Stimulated activated naive CD4-positive, alpha-beta T cell (primary cell): ENCODE results near the gene METTL25.
"Not testable (repeated sequence)": the region's sequence is repeated elsewhere in the genome, so short reads cannot be mapped to it uniquely, and the experiment has no call there.

Source experiments
- DNase-seq, 6 experiments: peaks; one replicate each; lab custom pipeline; 2025; lab: John Stamatoyannopoulos, UW

The METTL25 gene

DNA sequence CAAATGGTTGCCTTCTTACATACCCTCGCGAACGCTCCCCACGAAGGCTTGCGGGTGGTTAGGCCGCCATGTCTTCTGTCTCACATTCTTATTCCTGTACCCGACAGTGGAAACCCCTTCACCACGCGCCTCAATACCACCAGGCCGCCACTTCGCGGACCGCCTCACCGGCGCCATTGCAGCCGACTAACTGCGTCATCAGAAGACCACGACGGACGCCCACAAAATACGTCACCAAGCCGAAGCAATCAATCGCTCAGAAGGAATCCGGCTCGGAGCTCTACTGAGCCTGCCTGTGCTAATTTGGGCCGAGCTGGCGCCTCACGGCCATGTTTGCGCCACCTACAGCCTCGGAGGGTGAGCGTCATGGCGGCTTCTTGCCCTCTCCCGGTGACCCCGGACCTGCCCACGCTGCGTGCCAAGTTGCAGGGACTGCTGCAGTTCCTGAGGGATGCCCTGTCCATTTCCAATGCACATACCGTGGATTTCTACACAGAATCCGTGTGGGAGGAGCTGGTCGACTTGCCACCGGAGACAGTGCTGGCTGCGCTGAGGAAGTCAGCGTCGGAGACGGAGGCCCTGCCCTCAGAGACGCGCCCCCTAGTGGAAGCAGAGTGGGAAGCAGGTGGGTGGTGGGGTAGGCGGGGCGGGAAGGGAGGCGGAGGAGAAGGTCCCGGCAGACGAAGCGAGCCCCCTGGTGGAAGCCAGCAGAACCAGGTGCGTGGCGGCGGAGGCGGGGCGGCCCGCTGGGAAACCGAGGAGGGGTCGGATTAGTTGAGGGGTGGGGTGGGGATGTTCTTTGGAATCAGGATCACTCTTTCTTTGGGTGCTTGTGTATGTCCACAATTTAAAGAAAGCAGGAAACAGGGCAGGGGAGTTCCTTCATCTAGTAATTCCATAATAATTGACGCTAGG is at the start of gene METTL25, which contains the start of gene CCDC59:
METTL25 (plus strand) TSS at position 330 of the 915 bp plus-strand sequence; CDS start at position 367, 37 bp downstream.
CCDC59 (minus strand) TSS at position 188 of the 915 bp plus-strand sequence; CDS start at position 177, 11 bp downstream.
- peak; percentile 95 to 100 (median 97) for DNase-seq

- DNase-seq: no peak
These were observed 43.9 kb upstream of the METTL25 start for GRCh38 chr12:82314406-82314892.

GRCh38 chr12:82319276-82319675 is 39.1 kb upstream of the METTL25 start:
- DNase-seq: no peak

- DNase-seq: no peak
These were observed 32.6 kb upstream of the METTL25 start for GRCh38 chr12:82325540-82326336.

GRCh38 chr12:82326905-82327503 is 31.3 kb upstream of the METTL25 start:
- DNase-seq: peak in 1 of 6 experiments; percentile 11

DNA sequence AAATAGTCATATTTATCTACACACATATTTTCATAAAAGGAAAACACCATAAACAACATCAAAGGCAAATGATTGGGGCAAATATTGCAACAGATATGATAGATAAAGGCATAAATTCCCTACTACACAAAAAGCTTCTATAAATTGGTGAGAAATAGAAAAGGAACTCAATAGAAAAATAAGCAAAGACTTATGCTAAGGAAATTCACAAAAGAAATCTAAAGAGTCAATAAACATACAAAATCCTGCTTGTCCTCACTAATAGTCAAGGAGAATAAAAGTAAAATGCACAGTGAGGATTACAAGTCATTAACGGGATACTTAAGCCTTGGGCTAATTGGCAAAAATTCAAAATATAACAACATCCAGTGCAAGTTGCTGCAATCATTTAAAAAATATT is 30.5 kb upstream of the METTL25 start:
- DNase-seq: no peak

GRCh38 chr12:82329508-82329907 is 28.8 kb upstream of the METTL25 start:
- DNase-seq: no peak

GRCh38 chr12:82350161-82350560 is 8.2 kb upstream of the METTL25 start:
- DNase-seq: no peak

DNA sequence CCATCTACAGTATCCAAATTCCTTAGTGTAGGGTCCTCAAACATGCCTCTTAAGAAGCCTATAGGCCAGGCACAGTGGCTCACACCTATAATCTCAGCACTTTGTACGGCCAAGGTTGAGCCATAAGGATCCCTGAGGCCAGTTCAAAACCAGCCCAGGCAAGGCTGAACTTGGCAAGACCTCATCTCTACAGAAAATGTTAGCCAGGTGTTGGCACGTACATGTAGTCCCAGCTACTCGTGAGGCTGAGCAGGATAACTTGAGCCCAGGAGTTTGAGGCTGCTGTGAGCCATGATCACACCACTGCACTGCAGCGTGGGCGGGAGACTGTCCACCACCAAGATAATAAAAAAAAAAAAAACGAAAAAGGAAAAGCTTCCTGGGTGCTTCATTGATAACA is 6.9 kb upstream of the METTL25 start:
- no peak for DNase-seq

DNA sequence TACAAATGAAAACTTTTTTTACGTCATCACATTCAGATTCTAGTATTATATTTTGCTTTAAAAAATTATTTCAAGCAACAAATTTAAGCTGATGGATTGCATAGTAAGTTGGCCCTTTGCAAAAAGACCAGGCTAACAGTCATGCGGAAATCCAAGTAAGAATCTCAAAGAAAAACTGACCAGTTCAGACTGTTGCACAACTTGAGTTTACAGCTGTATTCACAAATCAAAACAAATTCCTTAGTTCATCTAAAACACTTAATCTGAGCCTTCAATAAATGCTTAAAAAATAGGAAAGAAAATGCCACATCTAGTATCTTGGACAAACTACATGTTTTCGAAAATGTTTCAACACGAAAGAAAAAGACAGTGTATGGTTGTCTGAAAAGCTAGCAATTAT is 989 bp upstream of the METTL25 start:
- no peak for DNase-seq

DNA sequence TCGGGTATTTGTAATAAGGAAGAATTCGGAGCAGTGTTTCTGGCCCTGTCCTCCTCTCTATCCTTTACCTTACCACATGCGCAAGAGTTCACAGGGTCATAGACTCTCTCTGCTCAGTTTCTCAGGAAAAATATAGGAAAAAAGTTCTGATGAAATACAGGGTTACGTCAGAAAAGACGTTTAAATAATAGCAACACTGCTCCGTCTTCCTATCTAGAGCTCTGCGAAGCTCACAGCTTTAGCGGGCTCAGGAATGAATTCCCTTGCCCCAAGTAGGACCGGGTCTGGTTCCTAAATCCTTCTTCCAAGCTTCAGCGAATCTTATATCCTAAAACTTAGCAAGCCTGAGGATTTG is 507 bp upstream of the METTL25 start:
- no peak for DNase-seq

- DNase-seq: no peak
These were observed 768 bp downstream of the METTL25 start for GRCh38 chr12:82359115-82359478.

GRCh38 chr12:82360834-82361233 is 2.5 kb downstream of the METTL25 start:
- DNase-seq: not testable (repeated sequence)

- no peak for DNase-seq
These were observed 3.2 kb downstream of the METTL25 start for GRCh38 chr12:82361461-82361915.

DNA sequence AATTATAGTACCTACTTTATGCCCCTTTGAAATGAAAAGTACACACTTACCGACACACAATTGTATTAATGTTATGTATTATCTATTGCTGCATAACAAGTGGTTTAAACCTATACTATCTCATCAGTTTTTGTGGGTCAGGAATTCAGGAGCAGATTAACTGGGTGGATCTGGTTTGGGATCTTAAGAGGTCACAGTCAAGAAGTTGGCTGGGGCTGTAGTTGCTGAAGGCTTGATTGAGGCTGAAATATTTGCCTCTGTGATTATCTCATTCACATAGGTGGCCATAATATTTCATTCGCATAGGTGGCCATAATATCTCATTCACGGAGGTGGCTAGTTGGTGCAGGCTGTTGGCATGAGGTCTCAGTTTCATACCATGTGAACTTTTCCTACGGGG is 5.7 kb downstream of the METTL25 start:
- no peak for DNase-seq

DNA sequence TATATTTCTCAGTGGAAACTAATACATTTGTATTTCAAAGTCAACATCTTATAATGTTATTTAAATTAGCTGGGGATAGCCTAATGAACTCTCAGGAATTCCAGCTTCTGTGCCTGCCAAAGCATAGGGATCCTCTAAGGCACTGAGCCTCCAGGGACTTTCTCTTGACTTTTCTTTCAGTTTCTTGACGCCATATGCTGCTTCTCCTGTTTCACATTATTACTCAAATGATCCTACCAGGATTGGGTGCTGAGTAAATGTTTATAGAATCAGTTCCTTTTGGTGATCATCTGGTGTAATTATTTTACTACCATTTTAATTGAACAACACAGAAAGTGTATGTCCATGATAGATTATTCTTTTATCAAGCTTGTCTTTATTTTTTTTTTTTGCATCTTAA is 7.9 kb downstream of the METTL25 start:
- no peak for DNase-seq

DNA sequence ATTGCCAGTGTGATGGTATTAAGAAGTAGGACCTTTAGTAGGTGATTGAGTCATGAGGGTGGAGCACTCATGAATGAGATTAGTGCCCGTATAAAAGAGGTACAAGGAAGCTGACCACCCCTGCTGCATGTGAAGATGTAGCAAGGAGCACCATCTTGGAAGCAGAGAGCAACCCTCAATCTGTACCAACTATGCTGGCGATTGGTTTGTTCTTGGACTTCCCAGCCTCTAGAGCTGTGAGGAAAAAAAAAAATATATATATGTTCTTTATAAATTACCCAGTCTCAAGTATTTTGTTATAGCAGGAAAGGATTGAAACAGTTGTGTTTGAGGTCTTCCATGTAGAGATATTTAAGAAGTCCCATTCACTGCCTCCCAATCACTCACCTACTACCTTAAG is 16.9 kb downstream of the METTL25 start:
- DNase-seq: no peak

- no peak for DNase-seq
These were observed 20.7 kb downstream of the METTL25 start for GRCh38 chr12:82378997-82379396.

- DNase-seq: no peak
These were observed 25.7 kb downstream of the METTL25 start for GRCh38 chr12:82383930-82384552.

DNA sequence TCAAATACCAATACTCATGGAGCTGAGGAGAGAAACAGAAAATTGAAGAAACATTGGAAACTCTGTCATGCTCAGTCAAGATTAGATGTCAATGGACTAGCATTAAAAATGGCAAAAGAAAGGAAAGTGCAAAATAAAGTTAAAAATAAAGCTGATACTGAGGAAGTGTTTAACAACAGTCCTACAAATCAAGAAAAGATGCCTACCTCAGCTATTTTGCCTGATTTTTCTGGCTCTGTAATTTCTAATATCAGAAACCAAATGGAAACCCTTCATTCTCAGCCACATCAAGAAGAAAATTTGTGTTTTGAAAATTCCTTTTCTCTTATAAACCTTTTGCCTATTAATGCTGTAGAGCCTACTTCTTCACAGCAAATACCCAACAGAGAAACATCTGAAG is 40.5 kb downstream of the METTL25 start:
- DNase-seq: no peak

DNA sequence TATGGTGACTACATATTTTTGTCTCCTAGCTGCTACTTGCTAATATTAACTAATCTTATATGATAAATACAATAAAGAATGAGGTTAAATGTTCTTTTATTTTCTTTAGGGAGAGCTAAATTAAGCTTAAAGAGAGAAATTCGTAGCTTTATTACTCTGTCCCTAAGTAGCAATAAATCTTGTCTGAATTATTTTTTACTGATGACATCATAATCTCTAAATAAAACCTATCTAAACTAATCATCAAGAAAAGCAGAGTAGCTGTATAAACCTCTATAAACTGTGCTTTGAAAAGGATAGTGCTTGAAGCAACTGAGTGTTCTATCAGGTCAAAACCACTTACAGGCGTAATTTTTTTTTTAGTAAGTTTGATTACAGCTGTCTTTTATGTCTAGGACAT is 42.5 kb downstream of the METTL25 start:
- no peak for DNase-seq

DNA sequence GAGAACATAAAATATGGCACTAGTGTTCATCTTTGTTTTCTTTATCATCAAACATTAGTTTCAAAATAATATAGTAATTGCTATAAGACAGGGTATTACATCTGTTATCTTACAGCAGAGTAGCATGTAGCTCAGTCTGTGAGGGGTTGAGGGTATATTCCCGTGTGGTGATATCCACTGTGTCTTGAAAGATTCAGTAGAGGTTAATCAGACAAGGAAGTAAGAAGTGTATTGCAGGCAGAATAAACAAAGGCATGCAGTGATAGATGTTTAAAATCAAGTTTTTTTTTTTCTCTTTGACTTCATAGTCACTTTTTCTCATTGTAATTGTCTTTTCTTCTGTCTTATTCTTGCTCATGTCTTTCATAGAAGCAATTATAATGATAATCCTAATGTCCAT is 48.3 kb downstream of the METTL25 start:
- no peak for DNase-seq
